HL-60/S4 treated with retinoic acid at 250 ng/mL for 4 days and 3 days (cell line): ENCODE results near the gene FBLIM1.

ENCODE experiments used
- in situ Hi-C: fragments of 300-500 bp; cut with MboI; formaldehyde crosslinking; loops from 2 replicates; pipeline ENCODE4 v1.7.0; 2022; ENCODE audit warnings: low sequenced_read_pairs

Gene FBLIM1

DNA sequence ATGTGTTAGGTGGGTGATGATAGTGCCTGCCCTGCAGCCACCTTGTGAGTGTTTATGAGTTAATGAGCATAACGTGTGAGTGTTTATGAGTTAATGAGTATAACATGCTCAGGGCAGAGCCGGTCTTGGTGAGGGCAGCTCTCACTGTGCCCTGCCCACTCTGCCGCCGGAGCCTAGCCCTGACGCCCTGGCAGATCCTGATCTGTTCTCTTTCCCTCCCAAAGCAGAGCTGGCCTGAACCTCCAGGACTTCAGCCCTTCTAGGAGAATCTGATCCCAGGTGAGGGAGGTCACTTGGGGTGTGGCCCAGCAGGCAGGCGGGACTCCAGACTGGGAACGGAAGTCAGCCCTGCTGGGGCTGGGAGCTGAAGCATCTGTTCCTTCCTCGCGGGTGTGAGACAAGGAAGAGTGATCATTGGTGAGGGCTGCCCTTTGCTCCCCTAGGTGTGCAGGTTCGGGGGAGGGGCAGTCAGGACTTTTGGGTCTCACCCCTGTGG lies 5.7 kb downstream of the FBLIM1 start:
- in situ Hi-C loops, result no loop called here

DNA sequence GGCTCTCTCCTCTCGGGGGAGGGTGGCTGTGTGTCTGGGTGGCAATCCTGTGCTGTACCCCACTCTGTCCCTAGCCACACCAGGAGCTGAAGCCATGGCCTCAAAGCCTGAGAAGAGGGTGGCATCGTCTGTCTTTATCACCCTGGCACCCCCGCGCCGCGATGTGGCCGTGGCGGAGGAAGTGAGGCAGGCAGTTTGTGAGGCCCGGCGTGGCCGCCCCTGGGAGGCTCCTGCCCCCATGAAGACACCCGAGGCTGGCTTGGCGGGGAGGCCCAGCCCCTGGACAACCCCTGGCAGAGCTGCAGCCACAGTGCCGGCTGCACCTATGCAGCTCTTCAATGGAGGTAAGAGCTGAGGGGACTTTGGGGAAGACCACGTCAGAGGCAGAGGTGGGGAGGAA lies 6.3 kb downstream of the FBLIM1 start:
- in situ Hi-C loops, result no loop called here

DNA sequence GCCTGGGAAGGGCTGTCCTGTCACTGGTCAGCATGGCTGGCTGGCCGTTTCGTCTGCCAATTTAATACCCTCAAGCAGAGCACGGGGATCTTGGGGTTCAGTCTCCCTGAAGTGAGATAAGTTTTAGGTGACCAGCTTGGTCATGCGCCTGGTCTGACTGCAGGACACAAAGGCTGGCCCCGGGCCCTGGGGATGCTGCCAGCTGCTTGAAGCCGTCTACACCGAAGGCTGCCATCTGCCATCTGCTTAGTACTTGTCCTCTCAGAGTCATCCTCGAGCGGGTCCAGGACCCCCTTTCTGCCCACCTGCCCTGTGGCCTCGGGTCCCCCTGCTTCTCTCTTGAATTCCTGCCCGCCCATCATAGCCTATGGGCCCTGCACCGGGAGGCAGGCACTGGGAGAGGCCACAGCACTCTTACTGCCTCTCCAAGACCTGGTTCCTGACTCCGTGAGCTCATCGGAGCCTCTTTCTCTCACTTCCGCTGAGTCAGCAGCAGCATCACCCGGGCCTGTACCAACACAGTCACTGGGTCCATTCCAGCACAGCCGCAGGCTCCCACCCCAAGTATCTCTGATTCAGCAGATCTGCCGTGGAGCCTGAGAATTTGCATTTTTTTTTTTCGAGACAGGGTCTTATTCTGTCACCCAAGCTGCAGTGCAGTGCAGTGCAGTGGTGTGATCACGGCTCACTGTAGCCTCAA lies 7.0 kb downstream of the FBLIM1 start:
- in situ Hi-C loops, result no loop called here

DNA sequence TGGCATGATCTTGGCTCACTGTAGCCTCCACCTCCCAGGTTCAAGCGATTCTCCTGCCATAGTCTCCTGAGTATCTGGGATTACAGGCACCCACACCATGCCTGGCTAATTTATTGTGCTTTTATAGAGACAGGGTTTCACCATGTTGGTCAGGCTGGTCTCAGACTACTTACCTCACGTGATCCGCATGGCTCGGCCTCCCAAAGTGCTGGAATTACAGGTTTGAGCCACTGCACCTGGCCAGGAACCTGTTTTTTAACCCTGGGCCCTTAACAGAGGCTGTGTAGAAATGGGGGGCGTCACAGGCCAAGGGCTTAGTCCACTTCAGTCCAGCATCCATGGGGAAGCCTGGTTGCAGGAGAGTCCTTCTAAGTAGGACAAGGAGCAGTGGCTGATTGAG lies 9.3 kb downstream of the FBLIM1 start:
- in situ Hi-C loops, result no loop called here

DNA sequence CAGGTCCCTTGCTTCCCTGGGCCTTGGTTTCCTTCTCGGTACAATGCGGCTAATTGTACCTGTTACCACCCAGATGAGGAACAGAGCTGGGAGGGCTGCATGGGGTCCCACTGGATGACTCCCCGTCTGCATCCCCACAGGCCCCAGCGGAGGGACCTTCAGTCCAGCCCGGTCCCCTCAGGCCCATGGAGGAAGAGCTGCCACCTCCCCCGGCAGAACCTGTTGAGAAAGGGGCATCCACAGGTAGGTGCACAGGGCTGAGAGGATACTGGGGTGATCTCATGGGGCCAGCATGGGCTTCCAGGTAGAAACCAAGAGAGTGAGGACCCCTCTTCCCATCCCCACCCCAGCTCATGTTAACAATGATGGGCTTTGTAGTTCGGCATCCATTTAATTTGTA lies 9.8 kb downstream of the FBLIM1 start:
- in situ Hi-C loops, result no loop called here

DNA sequence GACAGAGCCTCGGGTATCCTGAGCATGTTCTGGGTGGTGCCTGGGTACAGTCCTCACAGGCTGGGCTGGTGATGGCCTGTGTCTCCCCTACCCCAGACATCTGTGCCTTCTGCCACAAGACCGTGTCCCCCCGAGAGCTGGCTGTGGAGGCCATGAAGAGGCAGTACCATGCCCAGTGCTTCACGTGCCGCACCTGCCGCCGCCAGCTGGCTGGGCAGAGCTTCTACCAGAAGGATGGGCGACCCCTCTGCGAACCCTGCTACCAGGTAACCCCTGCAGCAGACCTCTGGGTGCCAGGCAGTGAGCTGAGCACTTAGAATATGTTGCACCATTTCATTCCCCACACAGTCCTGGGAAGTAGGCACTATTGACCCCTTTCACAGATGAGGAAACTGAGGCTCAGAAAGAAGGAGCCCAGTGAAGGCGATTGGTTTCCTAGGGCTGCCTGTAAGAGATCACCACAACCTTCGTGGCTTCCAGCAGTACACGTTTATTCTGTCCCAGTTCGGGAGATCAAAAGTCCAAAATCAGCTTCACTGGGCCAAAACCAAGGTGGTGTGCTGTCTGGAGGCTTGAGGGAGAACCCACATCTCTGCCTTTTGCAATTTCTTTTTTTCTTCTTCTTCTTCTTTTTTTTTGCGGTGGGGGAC lies 11.8 kb downstream of the FBLIM1 start:
- in situ Hi-C loops, result no loop called here

DNA sequence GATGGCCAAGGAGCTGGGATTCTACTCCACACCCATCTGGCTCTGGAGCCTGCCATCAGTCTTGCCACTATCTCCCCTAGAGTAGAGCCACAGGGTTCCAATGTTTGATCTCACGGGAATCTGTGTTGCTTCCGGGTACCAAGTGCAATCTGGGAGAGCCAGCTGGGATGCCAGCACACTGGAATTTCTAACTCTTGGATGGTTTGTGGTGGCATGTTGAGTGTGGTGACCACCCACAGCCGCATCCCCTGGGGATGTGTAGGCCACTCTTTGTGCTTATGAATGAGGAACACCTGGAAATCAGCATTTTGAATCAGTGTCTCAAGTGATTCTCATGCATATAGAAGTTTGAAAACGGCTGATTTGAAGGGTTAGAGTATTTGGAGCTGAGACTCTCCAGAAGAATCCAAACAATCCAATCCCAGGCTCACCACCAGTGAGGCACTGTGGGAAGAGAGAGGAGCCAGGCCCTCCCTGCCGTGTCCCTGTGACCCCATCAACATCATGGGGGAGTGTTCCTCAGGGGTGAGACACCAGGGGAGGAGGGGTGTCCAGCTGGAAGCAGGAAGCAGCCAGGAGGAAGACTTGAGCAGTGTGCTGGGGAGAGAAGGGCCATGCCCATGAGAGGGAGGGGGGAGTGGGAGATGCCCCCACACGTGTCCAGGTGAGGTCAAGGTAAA lies 13.4 kb downstream of the FBLIM1 start:
- in situ Hi-C loops, result no loop called here

DNA sequence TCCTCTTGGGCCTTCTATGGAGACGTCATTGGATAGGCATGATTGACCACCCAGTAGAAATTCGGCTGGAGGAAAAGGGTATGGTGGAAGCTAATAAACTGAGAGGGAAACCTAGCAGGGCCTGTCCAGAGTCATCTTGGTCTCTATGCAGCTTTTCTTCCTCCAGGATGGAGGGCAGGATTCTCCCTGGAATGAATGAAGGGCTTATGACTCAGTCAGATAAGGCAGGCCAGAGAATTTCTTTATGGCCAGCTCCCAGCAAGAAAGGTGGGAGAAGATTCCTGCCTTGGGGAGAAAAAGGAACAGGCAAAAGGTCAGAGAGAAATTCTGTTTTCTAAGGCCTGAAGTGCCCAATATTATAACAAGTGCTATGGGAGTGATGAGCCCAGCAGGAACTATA lies 17.1 kb downstream of the FBLIM1 start:
- in situ Hi-C loops, result no loop called here

DNA sequence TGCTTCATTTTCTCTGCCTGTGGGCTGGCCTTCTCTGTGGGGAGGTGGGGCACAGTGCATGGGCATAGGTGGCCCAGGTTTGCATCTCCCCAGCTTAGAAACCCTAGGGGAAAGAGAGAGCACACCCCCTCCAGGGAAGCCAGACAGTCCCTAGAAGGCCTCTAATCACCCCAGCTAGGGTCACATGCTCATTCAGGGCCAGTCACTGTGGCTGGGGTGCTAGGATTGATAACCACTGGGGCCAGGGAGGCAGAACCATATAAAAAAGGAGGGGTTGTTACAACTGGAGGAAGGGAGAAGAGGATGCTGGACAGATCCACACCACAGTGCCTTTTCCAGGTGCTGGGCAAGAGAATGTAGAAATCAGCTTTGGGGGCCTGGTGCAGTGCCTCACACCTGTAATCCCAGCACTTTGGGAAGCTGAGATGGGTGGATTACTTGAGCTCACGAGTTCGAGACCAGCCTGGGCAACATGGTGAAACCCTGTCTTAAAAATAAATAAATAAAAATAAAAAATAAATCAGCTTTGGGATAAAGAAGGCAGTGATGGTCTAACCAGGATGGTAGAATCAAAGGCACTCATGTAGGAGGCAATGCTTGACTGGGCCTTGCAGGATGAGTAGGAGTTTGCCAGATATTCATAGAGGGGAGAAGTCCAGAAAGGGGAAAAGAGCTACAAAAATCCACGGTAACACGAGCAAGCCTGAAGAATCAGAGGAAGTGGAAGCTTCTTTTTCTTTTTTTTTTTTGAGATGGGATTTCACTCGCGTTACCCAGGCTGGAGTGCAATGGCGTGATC lies 19.5 kb downstream of the FBLIM1 start:
- in situ Hi-C loops, result no loop called here

DNA sequence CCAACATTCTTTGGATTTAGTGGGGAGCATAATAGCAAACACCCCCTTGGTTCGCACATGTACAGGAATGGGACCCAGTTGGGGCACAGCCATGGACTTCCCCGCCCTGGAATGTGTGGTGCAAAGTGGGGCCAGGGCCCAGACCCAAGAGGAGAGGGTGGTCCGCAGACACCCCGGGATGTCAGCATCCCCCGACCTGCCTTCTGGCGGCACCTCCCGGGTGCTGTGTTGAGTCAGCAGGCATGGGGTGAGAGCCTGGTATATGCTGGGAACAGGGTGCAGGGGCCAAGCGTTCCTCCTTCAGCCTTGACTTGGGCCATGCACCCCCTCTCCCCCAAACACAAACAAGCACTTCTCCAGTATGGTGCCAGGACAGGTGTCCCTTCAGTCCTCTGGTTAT lies 27.1 kb downstream of the FBLIM1 start:
- in situ Hi-C loops, result no loop called here

DNA sequence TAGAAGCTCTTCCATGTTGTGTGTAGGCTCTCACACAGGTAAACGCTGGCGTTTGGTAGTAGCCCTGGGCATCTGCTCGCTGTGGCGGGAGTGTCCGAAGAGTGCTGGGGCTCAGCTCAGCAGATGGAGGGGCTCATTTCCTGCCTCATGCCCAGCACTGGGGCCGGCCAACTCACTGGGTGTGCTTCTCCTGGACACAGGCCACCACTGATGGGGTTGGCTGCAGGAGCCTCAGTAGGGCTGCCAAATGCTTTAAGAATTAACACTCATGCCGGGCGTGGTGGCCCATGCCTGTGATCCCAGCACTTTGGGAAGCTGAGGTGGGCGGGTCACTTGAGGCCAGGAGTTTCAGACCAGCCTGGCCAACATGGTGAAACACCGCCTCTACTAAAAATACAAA lies 28.0 kb downstream of the FBLIM1 start:
- in situ Hi-C loops, result no loop called here

DNA sequence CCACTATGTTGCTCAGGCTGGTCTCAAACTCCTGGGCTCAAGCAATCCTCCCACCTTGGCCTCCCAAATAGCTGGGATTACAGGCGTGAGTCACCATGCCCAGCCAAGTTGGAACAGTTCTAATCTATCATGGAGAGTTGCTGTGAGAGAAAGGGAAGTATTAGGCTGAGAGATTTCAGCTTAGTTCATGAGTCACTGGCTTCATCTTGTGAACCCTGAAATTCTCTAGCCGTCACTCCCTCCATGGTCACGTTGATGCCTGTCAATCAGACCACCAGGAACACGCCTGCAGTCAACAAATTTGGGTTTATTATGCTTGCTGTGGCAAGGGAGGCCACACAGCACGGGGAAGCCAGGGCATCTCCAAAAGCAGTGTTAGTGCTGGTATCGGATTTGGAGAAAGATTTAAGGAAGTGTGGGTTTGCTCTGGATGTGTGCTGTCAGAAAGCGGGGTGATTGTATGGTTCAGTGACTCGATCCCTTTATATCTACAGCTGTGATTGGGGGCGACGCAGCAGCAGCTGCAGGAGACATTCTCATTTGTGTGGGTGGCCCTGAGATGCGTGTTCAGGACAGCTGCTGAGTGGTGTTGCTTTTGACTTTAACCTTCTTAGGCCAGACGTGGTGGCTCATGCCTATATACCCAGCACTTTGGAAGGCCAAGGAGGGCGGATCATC lies 30.2 kb downstream of the FBLIM1 start:
- in situ Hi-C loops, result no loop called here

DNA sequence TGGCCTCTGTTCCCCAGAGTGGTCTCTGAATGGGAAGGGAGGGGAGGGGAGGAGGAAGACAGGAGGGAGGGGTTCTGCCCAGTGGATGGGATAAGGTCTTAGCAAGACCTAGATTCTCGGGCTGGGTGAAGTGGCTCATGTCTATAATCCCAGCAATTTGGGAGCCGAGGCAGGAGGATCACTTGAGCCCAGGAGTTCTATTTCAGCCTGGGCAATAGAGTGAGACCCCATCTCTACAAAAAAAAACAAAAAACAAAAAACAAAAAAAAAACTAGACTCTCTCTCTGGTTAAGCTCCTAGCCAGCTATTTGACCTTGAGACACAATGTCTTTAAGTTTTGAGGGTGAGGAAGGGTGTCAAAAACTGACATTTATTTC lies 37.5 kb downstream of the FBLIM1 start:
- in situ Hi-C loops, result no loop called here

DNA sequence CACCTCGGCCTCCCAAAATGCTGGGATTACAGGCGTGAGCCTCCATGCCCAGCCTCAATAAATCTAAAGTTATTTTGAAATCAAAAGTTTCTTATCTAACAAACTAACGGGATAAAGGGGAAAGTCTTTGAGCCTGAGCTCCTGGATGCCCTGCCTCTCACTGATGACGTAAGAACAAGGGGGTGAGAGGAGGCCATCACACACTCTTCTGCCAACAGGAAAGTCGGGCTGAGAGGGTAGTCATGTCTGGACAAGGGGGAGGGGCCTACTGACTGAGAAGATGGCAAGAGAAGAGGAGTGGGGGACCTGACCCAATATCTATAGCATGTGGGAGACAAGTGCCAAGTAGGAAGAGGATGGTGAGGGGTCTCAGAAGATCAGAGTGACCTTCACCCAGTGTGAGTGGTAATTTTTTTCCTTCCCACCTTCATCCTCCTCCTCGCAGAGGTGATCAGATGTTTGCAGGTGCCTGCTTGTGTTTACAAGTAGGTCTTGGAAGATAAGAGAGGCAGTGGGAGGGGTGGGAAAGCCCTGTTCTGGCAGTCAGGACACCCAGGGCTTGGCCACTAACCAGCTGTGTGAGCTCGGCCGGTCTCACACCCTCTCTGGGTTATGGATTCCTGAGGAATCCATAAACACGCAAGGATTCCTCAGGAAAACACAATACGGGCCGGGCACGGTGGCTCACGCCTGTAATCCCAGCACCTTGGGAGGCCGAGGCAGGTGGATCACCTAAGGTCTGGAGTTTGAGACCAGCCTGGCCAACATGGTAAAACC lies 39.2 kb downstream of the FBLIM1 start:
- in situ Hi-C loops, result no loop called here

DNA sequence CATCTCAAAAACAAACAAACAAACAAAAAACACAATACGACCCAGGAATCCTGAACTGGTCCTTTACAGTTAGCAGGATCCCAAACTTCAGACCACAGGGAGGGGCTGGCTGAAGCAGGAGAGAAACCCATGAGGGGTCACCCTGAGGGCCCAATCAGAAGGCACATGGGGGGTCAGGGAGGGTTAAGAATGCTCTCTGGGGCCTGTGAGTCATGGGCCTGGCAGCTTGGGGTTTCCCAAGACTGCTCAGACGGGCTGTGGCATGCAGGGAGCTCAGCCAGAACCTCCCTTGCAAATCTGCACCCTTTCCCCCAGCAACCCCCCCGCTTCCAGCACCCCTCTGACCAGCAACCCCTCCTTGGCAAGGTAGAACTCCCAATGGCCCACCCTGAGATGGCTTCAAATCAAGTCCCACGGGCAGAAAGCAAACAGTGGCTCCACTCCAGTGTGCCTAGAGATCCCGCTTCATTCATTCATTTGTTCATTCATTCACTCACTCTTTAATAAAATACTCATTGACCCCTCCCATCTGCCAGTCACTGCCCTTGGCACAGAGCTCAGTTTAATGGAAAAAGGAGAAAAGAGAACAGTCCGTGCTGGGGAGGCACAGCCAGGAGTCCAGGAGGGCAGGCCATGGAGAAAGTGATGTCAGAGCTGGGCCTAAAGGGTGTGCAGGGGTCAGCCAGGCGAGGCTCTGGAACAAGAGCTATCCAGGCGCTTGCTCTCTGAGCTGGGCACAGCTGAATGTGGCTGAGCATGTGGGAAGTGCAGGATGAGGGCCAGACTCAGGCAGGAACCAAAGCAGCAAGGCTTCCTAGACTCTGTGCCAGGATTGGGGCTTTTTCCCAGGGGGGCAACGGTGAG lies 40.6 kb downstream of the FBLIM1 start:
- in situ Hi-C loops, result no loop called here

DNA sequence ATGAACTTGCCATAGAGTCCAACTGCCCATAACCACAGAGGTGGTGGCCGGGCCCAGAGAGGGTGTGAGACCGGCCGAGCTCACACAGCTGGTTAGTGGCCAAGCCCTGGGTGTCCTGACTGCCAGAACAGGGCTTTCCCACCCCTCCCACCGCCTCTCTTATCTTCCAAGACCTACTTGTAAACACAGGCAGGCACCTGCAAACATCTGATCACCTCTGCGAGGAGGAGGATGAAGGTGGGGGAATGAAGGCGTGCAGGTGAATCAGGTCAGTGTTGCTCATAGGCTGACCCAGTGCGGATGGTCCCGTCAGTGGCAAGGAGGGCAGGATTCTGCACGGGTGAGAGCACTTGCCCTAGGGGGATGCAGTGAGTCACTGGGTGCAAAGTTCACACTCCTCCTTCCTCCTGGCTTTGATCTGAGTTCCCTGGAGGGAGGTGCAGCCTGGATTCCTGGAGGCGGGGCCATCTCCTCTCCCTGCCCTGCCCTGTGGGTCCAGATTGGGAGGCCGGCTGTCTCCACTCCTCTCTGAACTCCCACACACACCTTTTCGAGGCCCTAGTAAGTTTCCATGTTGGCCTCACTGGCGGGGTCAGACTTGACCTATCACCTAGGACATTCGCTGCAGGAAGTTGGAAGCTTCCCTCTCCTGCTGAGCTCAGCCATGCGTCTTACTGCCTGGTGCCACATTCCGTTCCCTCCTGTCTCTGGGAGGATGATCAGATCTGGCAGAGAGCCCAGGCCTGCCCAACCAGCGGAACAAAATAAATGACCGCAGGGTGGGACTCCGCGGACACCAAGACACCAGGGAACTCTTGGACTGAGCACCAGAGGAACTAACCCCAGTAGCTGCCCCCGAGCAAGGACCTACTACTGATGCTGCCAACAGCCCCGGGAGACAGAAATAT lies 41.6 kb downstream of the FBLIM1 start:
- in situ Hi-C loops, result no loop called here

DNA sequence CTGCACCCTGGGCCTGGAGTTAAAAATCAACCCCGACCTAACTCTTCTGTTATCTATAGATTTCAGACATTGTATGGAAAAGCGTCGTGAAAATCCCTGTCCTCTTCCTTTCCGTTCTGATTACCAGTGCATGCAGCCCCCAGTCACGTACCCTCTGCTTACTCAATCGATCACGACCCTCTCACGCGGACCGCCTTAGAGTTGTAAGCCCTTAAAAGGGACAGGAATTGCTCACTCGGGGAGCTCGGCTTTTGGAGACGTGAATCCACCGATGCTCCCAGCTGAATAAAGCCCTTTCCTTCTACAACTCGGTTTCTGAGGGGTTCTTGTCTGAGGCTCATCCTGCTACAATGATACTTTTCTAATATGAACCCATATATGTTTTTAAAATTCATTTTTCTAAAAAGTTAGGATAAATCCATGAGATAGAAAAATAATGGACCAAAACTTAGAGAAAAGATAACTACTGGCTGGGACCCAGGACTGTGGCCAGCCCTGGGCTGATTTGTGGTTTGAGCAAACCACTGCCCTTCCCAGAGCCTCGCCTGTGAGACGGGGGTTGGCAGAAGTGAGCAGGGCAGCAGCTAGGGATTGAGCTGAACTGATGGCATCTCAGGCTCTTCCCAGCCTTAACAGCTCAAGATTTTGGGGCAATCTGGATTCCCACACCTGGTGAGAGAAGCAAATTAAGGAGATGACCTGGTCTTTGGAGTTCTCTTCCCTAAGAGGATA lies 43.8 kb downstream of the FBLIM1 start:
- in situ Hi-C loops, result no loop called here
